H1 (cell line): ENCODE measurements around the gene OSBPL2. TPM values are rescaled to one million over a fixed set of nuclear protein-coding genes. Genes with fewer than 3 reads are reported as not detected.

Experiments used
- MAX ChIP-seq: IDR thresholded peaks from 2 replicates; pipeline ENCODE4 v1.6.1; 2012; ENCODE audit warnings: inconsistent platforms
- RNF2 ChIP-seq: fragments of 200-900, 300-1000 bp; sonication (generic); IDR thresholded peaks from 2 replicates; pipeline ENCODE4 v1.7.1; 2016; ENCODE audit warnings: borderline replicate concordance, low read depth, mild to moderate bottlenecking, antibody characterized with exemption, low read length; ENCODE audit not compliant: poor library complexity, severe bottlenecking; ENCODE audit errors: missing control alignments
- polyA plus RNA-seq, 7 experiments: library from polyadenylated mRNA; depleted of rRNA in 3 of 7; stranded (reverse) in 5 of 7; unstranded in 2 of 7; fragments of >200 nt in 5 of 7; fragments of 200-250 nt in 2 of 7; gene quantifications; 1 replicate in 5 of 7; 2 replicates in 1 of 7; 4 replicates in 1 of 7; pipeline versions ENCODE4 v1.2.1 to v1.2.3, GENCODE V29; 2011 to 2013; ENCODE audit warnings: missing spikeins in 2 of 7, mixed read lengths in 2 of 7
- total RNA-seq: library from RNA; stranded (reverse); fragmentation: NEBNext Ultra II Directional; extraction: Animal tissue kit (Norgen Biotek cat#: 25700); gene quantifications from 2 replicates; pipeline ENCODE4 v1.2.1, GENCODE V29; 2021

OSBPL2 gene
- total and polyA plus RNA-seq, 2 of the 8 experiments (the other 6 are each of a cell fraction or from before 2014, with no cell fraction given), result 11.7 to 42.4 TPM

- TF ChIP-seq MAX (no peak), RNF2 (no peak)
Observed at GRCh38 chr20:62263396-62263795, 25.1 kb downstream of the OSBPL2 start (continued).
